ENCODE results near the gene RARG.

The RARG gene

GRCh38 chr12:53223389-53224060 lies 8.5 kb downstream of the RARG start:
- no peak for DNase-seq

- no peak for DNase-seq
These were observed 9.2 kb downstream of the RARG start for GRCh38 chr12:53222806-53223261.

- DNase-seq, result no peak
These were observed 9.8 kb downstream of the RARG start for GRCh38 chr12:53222170-53222721.

- no peak for DNase-seq
These were observed 10.6 kb downstream of the RARG start for GRCh38 chr12:53221203-53222080.

GRCh38 chr12:53220694-53221202 lies 11.3 kb downstream of the RARG start:
- peak; percentile 27 for DNase-seq

- no peak for DNase-seq
These were observed 11.9 kb downstream of the RARG start for GRCh38 chr12:53219956-53220693.

- no peak for DNase-seq
These were observed 12.6 kb downstream of the RARG start for GRCh38 chr12:53219292-53219955.

GRCh38 chr12:53218551-53219291 lies 13.3 kb downstream of the RARG start:
- DNase-seq, result no peak

- no peak for DNase-seq
These were observed 14.1 kb downstream of the RARG start for GRCh38 chr12:53217931-53218307.

- DNase-seq, result no peak
These were observed 14.7 kb downstream of the RARG start for GRCh38 chr12:53217051-53217930.

GRCh38 chr12:53215497-53215896 lies 16.5 kb downstream of the RARG start:
- DNase-seq, result no peak

- no peak for DNase-seq
These were observed 17.1 kb downstream of the RARG start for GRCh38 chr12:53214687-53215455.

GRCh38 chr12:53214221-53214620 lies 17.8 kb downstream of the RARG start:
- no peak for DNase-seq

- DNase-seq, result peak; percentile 78
These were observed 18.7 kb downstream of the RARG start for GRCh38 chr12:53213348-53213747.

- DNase-seq, result no peak
These were observed 19.1 kb downstream of the RARG start for GRCh38 chr12:53212931-53213330.

- DNase-seq, result no peak
These were observed 20.3 kb downstream of the RARG start for GRCh38 chr12:53211476-53212381.

GRCh38 chr12:53210843-53211242 lies 21.2 kb downstream of the RARG start:
- DNase-seq, result no peak

- no peak for DNase-seq
These were observed 23.0 kb downstream of the RARG start for GRCh38 chr12:53208877-53209463.

All from NCI-H1436 (cell line).